Mesendoderm (in vitro differentiated cells): Measurements from ENCODE around the gene TSSK1B.

Experiments
- DNase-seq: peaks from one replicate; pipeline ENCODE4 v3.0.0; 2013
- H2AK5ac ChIP-seq: 2 replicates; pipeline ENCODE4 v1.6.1; 2013; ENCODE audit warnings: low read length, inconsistent platforms
- H2BK120ac ChIP-seq: 2 replicates; pipeline ENCODE4 v1.6.1; 2013; ENCODE audit warnings: low read depth, mild to moderate bottlenecking, low read length, moderate library complexity, mixed read lengths
- H2BK15ac ChIP-seq: replicated peaks from 2 replicates; pipeline ENCODE4 v1.6.1; 2013; ENCODE audit warnings: low read depth, mild to moderate bottlenecking, moderate library complexity
- H2BK5ac ChIP-seq: 2 replicates; pipeline ENCODE4 v1.6.1; 2013; ENCODE audit warnings: low read length, inconsistent platforms
- H3K18ac ChIP-seq: 2 replicates; pipeline ENCODE4 v1.6.1; 2013; ENCODE audit warnings: mild to moderate bottlenecking, low read length, mixed read lengths
- H3K23ac ChIP-seq: one replicate; pipeline ENCODE4 v1.6.1; 2013; ENCODE audit warnings: low read length
- H3K27ac ChIP-seq: 2 replicates; pipeline ENCODE4 v1.5.1; 2013; ENCODE audit warnings: low read depth, mild to moderate bottlenecking, inconsistent platforms, low read length, moderate library complexity
- H3K27me3 ChIP-seq: 2 replicates; pipeline ENCODE4 v1.6.1; 2013; ENCODE audit warnings: low read length, control low read depth, mild to moderate bottlenecking, inconsistent platforms; ENCODE audit not compliant: insufficient read depth, poor library complexity
- H3K36me3 ChIP-seq: 2 replicates; pipeline ENCODE4 v1.6.1; 2013; ENCODE audit warnings: low read length, inconsistent platforms; ENCODE audit not compliant: control insufficient read depth, insufficient read depth
- H3K4ac ChIP-seq: one replicate; pipeline ENCODE4 v1.6.1; 2013; ENCODE audit warnings: low read depth, mild to moderate bottlenecking, low read length, moderate library complexity
- H3K4me1 ChIP-seq: 2 replicates; pipeline ENCODE4 v1.6.1; 2013; ENCODE audit warnings: low read depth, low read length, inconsistent platforms; ENCODE audit not compliant: control insufficient read depth
- H3K4me2 ChIP-seq: 2 replicates; pipeline ENCODE4 v1.6.1; 2013; ENCODE audit warnings: low read length
- H3K4me3 ChIP-seq: 2 replicates; pipeline ENCODE4 v1.5.1; 2013; ENCODE audit warnings: mild to moderate bottlenecking, low read length
- H3K56ac ChIP-seq: one replicate; pipeline ENCODE4 v1.6.1; 2013; ENCODE audit warnings: low read length
- H3K79me1 ChIP-seq: 2 replicates; pipeline ENCODE4 v1.6.1; 2013; ENCODE audit warnings: low read length, inconsistent platforms
- H3K79me2 ChIP-seq: 2 replicates; pipeline ENCODE4 v1.6.1; 2013; ENCODE audit warnings: mild to moderate bottlenecking, low read length; ENCODE audit not compliant: control insufficient read depth, insufficient read depth
- H3K9ac ChIP-seq: 2 replicates; pipeline ENCODE4 v1.6.1; 2013; ENCODE audit warnings: low read length, inconsistent platforms
- H4K5ac ChIP-seq: one replicate; pipeline ENCODE4 v1.6.1; 2013; ENCODE audit warnings: low read length
- H4K8ac ChIP-seq: one replicate; pipeline ENCODE4 v1.6.1; 2013; ENCODE audit warnings: low read depth, mild to moderate bottlenecking, control low read depth, low read length, moderate library complexity
- WGBS: extraction: QIAGEN DNeasy Blood & Tissue Kit; methylation state at CpG from one replicate; pipeline ENCODE4 v1.1.7; 2013; ENCODE audit warnings: low lambda C conversion rate, missing lambda C conversion rate; ENCODE audit not compliant: insufficient coverage; ENCODE audit errors: extremely low coverage; 5-methylcytosine and 5-hydroxymethylcytosine counted together

The TSSK1B gene

DNA sequence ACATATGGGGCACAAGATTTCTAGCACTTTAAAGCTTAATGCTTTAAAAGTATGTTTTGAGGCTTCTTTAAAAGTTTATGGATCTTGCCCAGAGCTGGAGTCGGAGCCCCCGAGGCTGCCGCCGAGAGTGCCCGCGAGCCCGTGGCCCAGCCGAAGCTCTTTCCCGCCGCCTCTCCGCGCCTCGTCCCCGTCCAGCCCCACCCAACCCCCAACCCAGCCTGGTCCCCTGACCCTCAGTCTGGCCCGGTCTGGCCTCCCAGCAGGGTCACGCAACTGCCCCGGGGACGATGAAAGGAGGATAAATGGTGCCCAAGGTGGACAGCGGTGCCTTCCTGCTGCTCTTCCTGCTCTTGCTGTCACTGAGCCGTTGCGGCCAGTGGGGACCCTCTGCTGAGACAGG, 1.7 kb downstream of the TSSK1B start:
- Histone ChIP-seq H4K5ac (no peak overlapping the region), H3K27me3 (no peaks in the 10 kb centered on the region), H2AK5ac (no peak overlapping the region), H3K4me2 (no peak overlapping the region), H3K4ac (no peak overlapping the region), H3K18ac (no peak overlapping the region), H3K9ac (no peak overlapping the region), H2BK120ac (no peak overlapping the region), H3K36me3 (no peaks in the 10 kb centered on the region), H3K27ac (no peak overlapping the region), H3K79me2 (no peaks in the 10 kb centered on the region), H3K23ac (no peak overlapping the region), H3K56ac (no peak overlapping the region), H4K8ac (no peak overlapping the region), H3K79me1 (no peaks in the 10 kb centered on the region), H2BK15ac (no peak overlapping the region), H3K4me1 (no peaks in the 10 kb centered on the region), H2BK5ac (no peak overlapping the region), H3K4me3 (no peak overlapping the region)
- WGBS, result no CpG with 5 or more reads among the region's 21 CpGs
- DNase-seq, result no peak

- Histone ChIP-seq H2BK15ac (no peak overlapping the region), H2BK5ac (no peak overlapping the region), H3K79me1 (no peaks in the 10 kb centered on the region), H3K36me3 (no peaks in the 10 kb centered on the region), H3K27me3 (no peaks in the 10 kb centered on the region), H3K4me2 (no peak overlapping the region), H3K79me2 (no peaks in the 10 kb centered on the region), H3K4me1 (no peaks in the 10 kb centered on the region), H3K18ac (no peak overlapping the region), H3K9ac (no peak overlapping the region), H3K4me3 (no peak overlapping the region), H3K56ac (no peak overlapping the region), H2AK5ac (no peak overlapping the region), H3K27ac (no peak overlapping the region), H3K23ac (no peak overlapping the region), H2BK120ac (no peak overlapping the region), H4K8ac (no peak overlapping the region), H3K4ac (no peak overlapping the region), H4K5ac (no peak overlapping the region)
- no CpG with 5 or more reads among the region's 3 CpGs for WGBS
- DNase-seq, result no peak
Observed at GRCh38 chr5:113427871-113428574, 6.8 kb downstream of the TSSK1B start.

DNA sequence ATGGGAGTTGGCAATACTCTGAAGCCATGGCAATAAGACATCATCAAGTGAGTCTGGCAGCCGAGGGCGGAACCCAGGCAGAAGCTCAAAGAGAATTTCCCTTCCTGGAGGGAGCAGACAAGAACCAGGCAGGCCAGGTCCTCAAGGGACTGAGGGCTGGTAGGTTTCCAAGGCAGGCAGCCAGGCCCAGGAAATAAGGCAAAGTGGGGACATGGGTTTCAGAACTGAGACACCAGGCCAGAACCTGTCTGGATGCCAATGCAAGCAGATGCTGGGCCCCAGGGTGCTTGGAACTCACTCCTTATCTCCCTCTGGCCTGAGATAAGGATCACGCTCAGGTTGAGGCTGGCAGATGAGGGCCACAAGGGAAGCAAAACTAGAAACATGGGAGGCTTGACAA, 8.9 kb downstream of the TSSK1B start:
- Histone ChIP-seq H2AK5ac (no peak overlapping the region), H3K4ac (no peak overlapping the region), H2BK15ac (no peak overlapping the region), H3K36me3 (no peaks in the 10 kb centered on the region), H3K9ac (no peak overlapping the region), H3K79me1 (no peaks in the 10 kb centered on the region), H3K23ac (no peak overlapping the region), H3K4me3 (no peak overlapping the region), H3K79me2 (no peaks in the 10 kb centered on the region), H3K4me2 (no peak overlapping the region), H3K27me3 (no peaks in the 10 kb centered on the region), H2BK120ac (no peak overlapping the region), H4K5ac (no peak overlapping the region), H3K18ac (no peak overlapping the region), H3K4me1 (no peaks in the 10 kb centered on the region), H4K8ac (no peak overlapping the region), H2BK5ac (no peak overlapping the region), H3K27ac (no peak overlapping the region), H3K56ac (no peak overlapping the region)
- WGBS, result no CpG with 5 or more reads among the region's 3 CpGs
- DNase-seq, result peak; percentile 23

DNA sequence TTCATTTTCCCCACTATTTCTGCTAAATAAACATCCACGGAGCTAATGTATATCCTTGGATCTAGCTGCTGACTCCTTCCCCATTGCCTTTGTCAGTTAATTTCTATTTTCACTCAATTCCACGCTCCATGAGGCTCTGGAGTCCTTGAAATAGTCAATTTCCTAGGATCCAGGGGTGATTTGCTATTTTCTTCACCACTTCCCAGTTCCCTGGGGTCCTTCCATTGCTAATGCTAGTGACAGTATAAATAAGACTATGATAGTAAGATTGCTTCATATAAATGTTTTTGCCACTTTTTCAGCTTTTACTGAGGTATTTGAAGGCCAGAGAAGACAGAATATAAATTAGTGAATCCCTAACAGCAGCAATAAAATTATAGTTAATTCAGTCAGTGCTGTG, 13.1 kb downstream of the TSSK1B start:
- Histone ChIP-seq H3K27ac (no peak overlapping the region), H2AK5ac (no peak overlapping the region), H3K79me1 (no peaks in the 10 kb centered on the region), H2BK15ac (no peak overlapping the region), H3K18ac (no peak overlapping the region), H4K5ac (no peak overlapping the region), H3K4me1 (no peaks in the 10 kb centered on the region), H3K56ac (no peak overlapping the region), H3K9ac (no peak overlapping the region), H3K4me2 (no peak overlapping the region), H3K23ac (no peak overlapping the region), H3K36me3 (no peaks in the 10 kb centered on the region), H3K27me3 (no peaks in the 10 kb centered on the region), H3K4me3 (no peak overlapping the region), H3K79me2 (no peaks in the 10 kb centered on the region), H2BK5ac (no peak overlapping the region), H4K8ac (no peak overlapping the region), H3K4ac (no peak overlapping the region), H2BK120ac (no peak overlapping the region)
- no peak for DNase-seq
- no CpG with 5 or more reads among the region's 2 CpGs for WGBS

GRCh38 chr5:113405530-113405929, 29.3 kb downstream of the TSSK1B start:
- WGBS, result no CpG with 5 or more reads among the region's 6 CpGs
- Histone ChIP-seq H4K5ac (no peak overlapping the region), H3K9ac (no peak overlapping the region), H2BK5ac (no peak overlapping the region), H3K18ac (no peak overlapping the region), H3K23ac (no peak overlapping the region), H3K27ac (no peak overlapping the region), H3K36me3 (no peaks in the 10 kb centered on the region), H3K27me3 (no peaks in the 10 kb centered on the region), H3K4me3 (no peak overlapping the region), H3K79me1 (no peaks in the 10 kb centered on the region), H2AK5ac (no peak overlapping the region), H4K8ac (no peak overlapping the region), H2BK15ac (no peak overlapping the region), H3K4ac (no peak overlapping the region), H3K79me2 (no peaks in the 10 kb centered on the region), H3K4me2 (no peak overlapping the region), H3K56ac (no peak overlapping the region), H3K4me1 (no peaks in the 10 kb centered on the region), H2BK120ac (no peak overlapping the region)
- no peak for DNase-seq

DNA sequence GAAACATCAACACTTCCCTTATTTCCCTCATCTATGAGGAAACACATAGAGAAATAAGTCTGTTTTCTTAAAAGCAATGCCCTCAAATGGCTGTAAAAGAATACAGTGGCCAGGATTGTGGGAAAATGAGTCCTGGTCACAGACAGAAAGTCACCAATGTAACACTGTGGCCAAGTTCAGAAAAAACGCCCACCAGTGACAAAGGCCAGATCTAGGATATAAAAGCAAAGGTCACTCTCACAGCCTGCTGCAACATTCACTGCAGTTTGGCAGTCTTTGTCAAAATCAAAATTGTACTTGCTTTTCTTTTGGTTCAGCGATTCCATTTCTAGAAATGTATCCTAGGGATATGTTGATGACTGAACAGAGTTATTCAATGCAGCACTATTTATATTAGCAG, 30.5 kb downstream of the TSSK1B start:
- Histone ChIP-seq H3K79me1 (no peaks in the 10 kb centered on the region), H3K79me2 (no peaks in the 10 kb centered on the region), H2BK5ac (no peak overlapping the region), H2AK5ac (no peak overlapping the region), H4K5ac (no peak overlapping the region), H3K56ac (no peak overlapping the region), H3K4ac (no peak overlapping the region), H3K36me3 (no peaks in the 10 kb centered on the region), H3K27ac (no peak overlapping the region), H4K8ac (no peak overlapping the region), H2BK15ac (no peak overlapping the region), H3K4me1 (no peaks in the 10 kb centered on the region), H3K9ac (no peak overlapping the region), H2BK120ac (no peak overlapping the region), H3K27me3 (no peaks in the 10 kb centered on the region), H3K23ac (no peak overlapping the region), H3K4me2 (no peak overlapping the region), H3K4me3 (no peak overlapping the region), H3K18ac (no peak overlapping the region)
- no CpG with 5 or more reads among the region's 2 CpGs for WGBS
- DNase-seq, result no peak
